OCI-M2 (cell line): ENCODE measurements around the gene RGS3.
"Not testable (repeated sequence)": the region's sequence is repeated elsewhere in the genome, so short reads cannot be mapped to it uniquely, and the experiment has no call there.

Experiments
- DNase-seq: peaks from one replicate; lab custom pipeline; 2025; ENCODE audit not compliant: unreplicated experiment; lab: John Stamatoyannopoulos, UW

RGS3 gene

DNA sequence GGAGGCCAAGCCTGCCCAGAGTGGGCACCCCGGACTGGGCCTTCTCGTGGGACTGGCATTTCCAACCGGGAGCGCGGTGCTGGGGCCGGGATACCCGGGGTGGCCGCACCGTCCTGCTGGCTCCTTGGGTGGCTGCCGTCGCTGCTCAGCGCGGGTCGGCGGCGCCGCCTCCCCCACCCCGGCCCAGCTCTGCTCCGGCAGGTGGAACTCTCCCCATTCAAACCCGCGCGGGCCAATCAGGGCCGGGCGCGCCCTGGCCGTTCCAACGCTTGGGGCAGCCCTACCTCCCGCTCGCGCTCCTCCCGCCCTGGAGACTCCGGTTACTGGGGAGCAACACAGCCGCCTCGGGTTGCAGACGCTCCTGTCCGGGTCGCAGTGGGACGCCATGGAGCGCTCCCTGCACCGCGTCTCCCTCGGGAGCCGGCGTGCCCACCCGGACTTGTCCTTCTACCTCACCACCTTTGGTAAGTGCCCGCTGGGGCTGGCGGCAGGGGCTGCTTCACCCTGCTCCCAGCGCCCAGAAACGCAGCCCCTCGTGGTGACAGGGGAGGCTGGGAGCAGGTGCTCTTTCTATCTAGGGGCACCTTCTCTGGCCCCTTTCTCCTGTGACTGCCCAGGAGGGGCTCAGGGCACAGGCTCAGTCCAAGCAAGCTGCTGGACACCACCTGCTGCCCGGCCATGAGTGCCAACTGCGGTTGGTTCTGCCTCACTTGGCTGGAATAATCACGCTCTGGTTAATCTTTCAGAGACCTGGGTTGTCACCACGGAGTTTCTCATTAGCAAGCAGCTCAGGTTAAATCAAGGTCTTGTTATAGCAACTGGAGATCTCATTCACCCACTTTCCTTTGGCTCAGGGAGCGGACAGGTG lies at the start of gene RGS3:
Gene RGS3, plus strand, starts transcription at position 310 of the 868 bp plus-strand sequence. Its CDS starts 76 bp downstream, at position 386.
- no peak for DNase-seq

DNA sequence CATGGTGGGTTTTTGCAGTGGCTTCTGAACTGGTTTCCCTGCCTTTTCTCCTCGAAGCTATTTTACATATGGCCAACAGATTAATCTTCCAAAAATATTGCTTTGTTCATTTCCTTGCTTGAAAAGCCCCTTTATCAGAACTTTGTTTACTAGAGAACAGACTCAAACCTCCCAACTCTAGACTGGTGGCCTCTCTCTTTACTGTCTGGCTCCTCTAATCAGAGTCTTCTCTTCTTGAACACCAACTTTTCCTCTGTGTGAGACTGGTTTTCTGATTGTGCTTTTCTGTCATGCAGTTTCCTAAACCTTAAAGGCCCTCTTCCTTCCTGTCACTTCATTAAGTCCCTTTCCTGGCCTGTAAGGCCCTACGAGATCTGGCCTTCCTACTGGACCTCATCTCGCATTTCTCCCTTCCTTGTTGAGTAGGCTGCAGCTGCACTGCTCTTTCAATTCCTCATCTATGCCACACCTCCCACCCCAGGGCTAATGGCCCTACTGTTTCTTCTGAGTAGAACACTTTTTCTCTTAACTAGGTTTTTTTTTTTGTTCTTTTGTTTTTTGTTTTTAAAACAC lies 47.3 kb upstream of the RGS3 start:
- DNase-seq, result no peak

DNA sequence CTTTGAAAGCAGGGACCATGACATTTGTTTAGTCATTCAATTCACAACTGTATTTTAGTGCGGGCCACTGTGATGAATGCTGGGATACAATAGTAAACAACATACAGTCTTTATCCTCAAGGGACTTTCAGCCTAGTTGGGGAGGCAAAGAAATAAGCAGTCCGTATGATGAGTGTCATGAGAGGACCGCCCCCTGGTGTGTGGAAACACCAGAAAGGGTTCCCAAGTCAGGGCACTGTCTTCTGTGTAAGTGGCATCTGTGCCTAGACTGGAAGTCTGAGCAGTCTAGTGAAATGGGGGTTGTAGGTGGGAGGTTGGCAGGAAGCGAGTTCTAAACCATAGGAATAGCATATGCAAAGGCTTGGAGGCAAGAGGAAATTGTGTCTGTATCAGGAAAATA lies 46.2 kb upstream of the RGS3 start:
- no peak for DNase-seq

DNA sequence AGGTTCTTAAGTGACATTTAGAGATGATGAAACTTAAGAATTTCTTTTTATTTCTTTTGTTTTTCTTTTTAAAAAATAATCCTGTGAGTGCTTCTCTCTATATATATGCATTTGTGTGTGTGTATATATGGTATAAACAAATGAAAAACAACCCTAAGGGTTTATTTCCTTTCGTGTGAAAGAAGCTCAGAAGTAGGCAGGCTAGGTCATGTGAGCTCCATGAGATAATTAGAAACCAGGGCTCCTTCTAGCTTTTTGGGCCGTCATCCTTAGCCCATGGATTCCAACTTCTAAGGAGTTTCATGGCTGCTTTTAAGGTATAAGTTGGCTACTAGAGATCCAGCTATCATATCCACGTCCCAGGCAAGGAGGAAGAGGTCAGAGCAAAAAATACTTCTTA lies 41.8 kb upstream of the RGS3 start:
- DNase-seq, result no peak

DNA sequence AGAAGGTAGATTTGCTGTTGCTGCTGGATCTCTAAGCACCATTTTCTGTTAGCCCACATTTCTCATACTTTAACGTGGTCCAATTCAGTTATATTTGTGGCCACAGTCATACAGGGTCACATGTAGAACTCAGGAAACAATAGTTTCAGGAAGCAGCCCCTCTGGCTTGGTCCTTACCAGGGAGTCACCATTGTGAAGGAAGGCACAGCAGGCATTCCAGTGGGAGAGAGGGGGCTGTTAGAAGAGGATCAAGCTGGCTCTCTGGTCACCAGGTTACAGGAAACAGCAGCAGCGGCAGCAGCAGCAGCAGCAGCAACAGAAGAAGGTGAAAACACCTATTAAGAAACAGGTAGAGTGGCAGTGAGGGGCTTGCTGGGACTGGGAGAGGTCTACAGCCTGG lies 38.5 kb upstream of the RGS3 start:
- no peak for DNase-seq

DNA sequence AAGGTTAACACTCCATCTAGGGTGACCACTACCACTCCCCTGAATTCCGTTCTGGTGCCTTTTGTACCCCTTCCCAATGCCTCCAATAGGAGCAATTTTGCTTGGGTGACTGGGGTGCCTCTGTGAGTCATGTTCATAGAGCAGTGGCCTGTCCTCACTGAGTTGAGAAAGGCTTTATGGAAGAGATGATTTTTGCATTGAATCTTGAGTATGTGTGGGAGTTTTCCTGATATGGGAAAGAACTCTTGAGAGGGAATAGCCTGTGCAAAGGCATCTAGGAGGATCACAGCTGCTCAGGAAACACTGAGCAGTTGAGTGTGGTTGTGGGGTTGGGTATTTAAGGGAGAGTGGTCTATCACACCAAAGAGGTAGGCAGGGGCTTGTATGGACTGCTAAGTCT lies 36.8 kb upstream of the RGS3 start:
- no peak for DNase-seq

DNA sequence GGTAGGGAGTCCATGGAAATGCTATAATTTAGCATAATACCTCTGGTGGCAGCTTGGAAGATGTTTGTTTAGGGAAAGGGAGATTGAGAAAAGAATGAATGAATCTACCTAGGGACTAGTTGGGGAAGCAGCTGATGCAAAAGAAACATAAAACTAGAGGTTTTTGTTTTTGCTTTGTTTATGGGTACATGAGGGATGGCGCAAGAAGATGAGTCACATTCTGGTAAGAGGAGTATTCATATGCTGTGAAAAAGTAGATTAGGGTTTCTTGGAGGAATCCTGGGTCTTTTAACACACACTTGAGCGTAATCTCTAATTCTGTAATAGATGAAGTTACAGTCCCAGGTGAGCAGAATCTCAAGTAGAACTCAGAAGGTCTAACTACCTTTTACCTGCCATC lies 35.9 kb upstream of the RGS3 start:
- no peak for DNase-seq

DNA sequence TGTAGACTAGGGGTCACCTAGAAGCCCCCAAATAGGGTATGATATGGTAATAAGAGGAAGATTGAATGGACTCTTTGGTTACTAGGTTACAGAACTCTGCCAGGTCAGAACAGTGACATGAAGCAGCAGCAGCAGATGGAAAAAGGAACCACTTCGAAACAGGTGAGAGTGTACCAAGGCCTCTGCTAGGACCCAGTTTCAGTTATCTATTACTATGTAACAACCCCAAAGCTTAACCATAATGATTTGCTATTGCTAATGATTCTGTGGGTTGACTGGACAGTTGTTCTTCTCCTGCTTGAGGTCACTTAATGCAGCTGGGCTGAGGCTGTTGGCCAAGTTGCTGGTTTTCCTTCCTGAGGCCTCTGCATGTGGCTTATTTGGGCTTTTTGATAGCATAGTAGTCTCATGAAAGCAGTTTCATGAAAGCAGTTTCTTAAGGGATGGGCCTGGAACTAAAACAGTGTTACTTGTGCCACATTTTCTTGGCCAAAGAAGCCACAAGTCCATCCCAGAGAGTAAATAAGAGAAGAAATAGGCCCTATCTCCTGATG lies 35.4 kb upstream of the RGS3 start:
- DNase-seq, result no peak

DNA sequence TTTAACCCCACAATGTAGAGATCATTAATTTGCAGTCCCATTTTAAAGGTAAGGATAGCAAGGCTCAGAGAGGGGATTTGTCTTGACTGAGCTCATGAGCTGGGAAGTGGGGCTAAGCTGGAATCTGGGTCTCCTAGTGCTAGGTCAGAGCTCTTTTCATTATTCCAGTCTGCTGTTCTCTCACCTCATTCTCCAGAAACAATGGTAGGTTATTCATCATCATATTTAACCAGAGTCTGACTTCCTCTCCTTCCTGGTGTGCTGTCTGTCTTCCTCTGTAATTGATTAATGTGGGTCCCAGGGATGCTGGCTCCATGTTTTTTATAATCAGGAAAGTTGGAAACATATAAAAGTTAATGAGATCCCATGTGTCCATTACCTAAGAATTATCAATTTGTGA lies 32.3 kb upstream of the RGS3 start:
- DNase-seq, result no peak

DNA sequence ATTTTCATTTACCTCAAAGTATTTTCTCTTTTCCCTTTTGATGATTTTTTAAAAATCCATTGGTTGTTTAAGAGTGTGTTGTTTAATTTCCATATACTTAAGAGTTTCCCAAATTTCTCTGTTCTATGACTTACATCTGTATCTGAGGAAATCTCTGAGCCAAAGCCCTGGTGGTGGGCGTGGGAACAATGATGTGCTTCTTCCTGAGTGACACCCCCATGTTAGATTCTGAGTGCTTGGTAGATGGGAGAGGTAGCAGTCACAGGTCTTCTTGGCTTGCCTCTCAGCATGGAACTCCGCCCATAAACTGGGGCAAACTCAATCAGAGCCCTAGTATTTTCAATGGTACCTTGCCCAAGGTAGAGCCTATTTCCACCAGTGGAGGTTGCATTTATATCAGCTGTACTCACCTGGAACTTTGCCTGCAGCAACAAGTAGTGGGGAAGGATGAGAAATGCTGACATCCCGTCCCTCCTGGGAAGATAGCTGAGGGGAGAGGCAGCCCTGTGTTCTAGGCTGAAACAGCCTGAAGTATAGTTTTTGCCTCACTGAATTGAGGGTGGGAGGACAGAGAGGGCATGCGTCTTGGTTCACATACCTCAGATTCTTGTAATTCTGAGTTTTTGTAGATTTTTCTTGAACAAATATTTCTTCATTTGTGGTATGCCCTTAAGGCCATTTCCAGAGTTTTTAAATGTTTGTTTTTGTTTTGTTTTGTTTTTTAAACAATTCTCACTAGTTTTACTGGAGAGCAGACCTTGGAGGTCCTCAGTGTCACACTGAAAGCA lies 26.6 kb upstream of the RGS3 start:
- no peak for DNase-seq

DNA sequence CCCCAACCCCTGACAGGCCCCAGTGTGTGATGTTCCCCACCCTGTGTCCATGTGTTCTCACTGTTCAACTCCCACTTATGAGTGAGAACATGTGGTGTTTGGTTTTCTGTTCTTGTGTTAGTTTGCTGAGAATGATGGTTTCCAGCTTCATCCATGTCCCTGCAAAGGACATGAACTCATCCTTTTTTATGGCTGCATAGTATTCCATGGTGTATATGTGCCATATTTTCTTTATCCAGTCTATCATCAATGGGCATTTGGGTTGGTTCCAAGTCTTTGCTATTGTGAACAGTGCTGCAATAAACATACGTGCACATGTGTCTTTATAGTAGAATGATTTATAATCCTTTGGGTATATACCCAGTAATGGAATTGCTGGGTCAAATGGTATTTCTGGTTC lies 25.8 kb upstream of the RGS3 start:
- DNase-seq, result not testable (repeated sequence)

DNA sequence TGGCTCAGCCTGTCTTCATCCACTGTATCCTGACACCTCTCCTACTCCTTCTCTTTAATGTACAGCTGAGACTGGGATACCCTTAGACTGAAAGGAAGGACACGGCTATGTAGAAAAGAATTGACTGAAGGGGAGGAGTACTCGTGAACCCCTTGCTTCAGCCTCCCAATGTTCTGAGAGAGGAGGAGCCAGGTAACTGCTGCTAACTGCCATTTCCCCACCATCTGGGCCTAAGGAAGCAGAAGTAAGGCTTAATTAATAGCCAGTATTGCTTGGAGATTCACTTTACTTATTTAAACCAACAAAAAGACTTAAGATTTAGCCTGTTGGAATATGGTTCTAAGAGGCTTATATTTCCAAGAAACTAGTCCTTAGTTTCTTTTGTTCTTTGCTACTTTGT lies 18.8 kb upstream of the RGS3 start:
- no peak for DNase-seq

DNA sequence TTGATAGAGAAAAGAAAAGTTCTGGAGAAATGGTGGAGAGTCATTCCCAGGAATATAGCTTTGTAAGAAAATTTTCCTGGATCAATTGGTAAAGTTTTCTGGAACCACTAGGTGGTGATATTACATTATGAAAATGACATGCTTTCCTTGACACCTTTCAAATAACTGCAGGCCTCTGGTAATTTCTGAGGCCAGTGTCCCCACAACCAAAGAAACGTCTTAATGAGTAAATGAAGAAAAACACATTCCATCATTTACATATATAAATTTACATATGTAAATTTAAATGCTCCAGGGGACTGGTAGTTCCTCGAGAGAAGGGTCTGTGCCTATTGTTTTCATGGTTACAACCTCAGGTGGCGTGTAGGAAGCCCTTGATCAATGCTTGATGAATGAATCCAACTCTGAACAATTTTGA lies 17.2 kb upstream of the RGS3 start:
- DNase-seq, result no peak

DNA sequence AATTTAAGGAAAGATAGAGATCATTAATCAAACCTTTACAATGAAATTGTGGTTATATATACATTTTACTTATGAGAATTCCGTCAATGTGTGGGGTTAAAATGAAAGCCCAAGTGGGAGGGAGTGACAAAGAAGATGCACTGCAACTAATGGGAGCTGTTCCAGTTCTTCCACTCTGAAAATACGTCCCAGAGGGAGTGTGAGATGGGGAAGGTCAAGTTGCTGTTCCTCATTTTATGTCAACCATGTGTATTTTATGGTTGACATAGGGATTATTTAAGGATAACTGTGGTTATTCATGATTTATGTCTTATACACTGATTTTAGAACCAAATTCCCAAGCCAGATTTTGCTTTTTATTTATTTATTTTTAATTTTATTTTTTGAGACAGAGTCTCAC lies 14.2 kb upstream of the RGS3 start:
- no peak for DNase-seq

DNA sequence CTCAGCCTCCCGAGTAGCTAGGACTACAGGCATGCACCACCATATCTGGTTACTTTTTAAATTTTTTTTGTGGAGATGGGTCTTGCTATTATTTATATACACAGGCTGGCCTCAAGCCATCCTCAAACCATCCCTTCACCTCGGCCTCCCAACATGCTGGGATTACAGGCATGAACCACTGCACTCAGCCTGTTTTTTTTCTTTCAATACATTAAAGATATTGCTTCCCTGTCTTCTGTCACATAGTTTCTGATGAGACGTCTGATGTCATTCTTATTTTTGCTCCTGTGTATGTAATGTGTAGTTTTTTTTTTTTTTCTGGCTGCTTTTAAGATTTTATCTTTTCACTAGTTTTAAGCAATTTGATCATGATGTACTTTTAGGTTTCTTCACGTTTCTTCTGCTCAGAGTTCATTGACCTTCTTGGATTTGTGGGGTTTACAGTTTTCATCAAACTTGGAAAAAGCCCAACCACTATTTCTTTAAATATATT lies 11.4 kb upstream of the RGS3 start:
- no peak for DNase-seq

DNA sequence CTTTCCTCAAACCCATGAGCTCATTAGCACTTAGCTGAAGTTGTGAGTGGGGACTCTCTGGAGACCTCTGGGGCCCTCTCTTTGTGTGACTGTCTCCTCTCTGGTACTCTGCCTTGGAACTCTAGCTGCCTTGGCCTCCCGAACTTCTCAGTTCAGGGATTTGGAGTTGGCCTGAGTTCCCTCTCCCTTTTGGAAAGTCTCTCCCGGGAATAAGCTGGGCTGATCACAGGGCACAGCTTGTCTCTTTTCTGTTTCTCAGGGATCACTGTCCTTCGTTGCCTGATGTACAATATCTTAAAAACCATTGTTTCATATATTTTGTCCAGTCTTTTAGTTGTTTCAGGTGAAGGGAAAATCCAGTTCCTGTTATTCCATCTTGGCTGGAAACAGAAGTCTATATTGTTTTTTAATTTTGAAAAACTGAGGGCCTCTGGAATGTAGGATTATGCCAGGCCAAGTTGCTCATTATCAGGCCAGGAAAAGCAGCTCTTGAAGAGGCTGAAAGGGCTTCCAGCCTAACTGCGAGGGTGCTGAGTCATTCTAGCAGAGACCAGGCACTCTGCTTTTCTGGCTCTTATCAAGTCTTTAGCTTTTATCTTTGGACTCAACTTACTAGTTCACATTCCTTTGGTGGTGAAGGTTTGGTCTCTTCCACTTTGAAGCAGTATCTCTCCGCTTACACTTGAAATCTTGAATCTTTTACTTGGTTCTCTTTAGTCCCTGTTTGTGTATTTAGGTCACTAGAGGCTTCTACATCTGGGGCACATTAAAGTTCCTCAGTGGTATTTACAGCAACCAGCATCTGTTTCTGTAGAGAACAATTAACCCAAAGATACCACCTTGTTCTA lies 8.4 kb upstream of the RGS3 start:
- peak; percentile 65 for DNase-seq

DNA sequence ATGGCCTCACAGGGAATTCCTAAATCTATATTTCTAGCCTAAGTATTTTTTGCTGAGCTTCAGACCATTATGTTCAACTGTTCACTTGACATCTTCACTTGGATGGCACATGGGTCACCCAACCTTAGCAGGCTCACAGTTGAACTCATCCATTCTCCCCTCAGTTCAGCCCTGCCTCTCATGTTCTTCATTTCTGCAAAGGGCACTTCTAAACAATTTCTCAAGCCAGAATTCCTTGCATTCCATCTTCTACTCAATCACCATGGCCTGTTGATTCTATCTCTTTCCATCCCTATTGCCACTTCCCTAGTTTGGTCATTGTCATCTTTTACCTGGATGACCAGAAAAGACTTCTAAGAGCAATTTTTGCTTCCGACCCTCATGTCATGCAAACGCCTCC lies 7.3 kb upstream of the RGS3 start:
- DNase-seq, result no peak

DNA sequence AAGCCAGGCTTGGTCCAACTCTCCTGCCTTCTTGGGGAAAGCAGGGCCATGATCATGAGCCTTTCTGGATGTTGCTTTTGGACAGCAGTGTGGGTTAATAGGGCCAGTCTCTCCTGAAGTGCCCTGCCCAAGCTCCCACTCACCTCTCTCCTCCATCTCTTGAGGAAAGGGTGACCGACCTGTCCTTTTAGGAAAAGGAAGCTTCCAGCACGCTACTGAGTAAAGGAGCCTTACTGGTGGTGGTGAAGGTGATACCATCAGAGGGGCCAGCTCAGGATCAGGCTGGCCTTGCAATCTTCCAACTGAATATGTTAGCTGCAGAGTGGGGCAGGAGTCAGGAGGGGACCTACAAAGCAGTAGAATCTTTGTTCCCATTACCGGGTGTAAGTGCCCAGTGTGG lies 2.2 kb upstream of the RGS3 start:
- DNase-seq, result no peak

DNA sequence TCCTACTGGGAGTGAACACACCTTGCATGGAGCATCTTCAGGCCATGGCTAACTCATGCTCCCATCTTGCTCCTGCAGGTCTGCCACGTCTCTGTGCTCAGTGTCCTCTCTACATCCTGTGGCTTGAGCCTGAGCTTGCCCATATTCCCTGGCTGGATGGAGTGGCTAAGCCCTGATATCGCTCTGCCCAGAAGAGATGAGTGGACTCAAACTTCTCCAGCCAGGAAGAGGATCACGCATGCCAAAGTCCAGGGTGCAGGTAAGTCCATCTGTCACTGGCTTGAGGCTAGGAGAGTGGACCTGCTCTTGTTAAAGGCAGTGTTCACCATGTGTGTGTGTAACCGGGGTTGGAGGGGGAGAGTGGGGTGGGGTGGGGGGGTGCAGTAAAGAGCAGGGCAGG lies 1.6 kb upstream of the RGS3 start:
- DNase-seq, result no peak

DNA sequence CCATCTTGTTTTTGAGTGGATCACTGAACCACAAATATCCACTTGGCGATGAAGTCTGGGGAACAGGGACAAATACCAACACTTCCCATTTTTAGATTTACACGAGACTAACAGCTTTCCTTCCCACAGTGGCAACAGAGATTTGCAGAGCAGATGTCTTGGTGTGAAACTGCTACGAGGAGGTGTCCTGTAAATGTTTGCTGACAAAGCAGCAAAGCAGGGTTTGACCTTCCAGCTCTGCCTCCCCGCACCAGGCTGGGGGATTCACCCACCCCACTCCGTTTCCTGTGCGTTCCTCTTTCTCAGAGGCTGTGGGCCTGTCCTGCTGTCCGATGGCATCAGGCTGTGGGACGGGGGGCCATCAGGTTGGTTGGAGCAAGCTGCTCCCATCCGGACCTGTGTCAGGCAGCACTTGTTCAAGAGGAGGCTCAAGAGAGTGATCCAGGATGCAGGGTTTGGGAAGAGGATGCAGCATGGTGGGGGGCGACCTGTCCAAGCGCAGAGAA lies 693 bp upstream of the RGS3 start:
- no peak for DNase-seq
